Esophagus squamous epithelium (tissue), 5 donors: ENCODE measurements around the gene OR51A2. TPM values are rescaled to one million over a fixed set of nuclear protein-coding genes. Genes with fewer than 3 reads are reported as not detected.

Source experiments
- DNase-seq: peaks from one replicate; lab custom pipeline; 2025; lab: John Stamatoyannopoulos, UW
- H3K27ac ChIP-seq, 4 donors: fragments of 200-600 bp; sonication (generic); one replicate each; pipeline ENCODE4 v1.5.1; 2016 to 2019; ENCODE audit warnings: mild to moderate bottlenecking in 1 of 4
- H3K27me3 ChIP-seq, 4 donors: fragments of 200-600 bp; sonication (generic); 1 replicate in 3 of 4; 2 replicates in 1 of 4; pipeline versions ENCODE4 v1.5.1 to v1.6.0; 2017 to 2021; ENCODE audit warnings: antibody characterized with exemption in 1 of 4
- H3K36me3 ChIP-seq, 3 donors: fragments of 200-600 bp; sonication (generic); one replicate each; pipeline ENCODE4 v1.5.1; 2016 to 2019
- H3K4me1 ChIP-seq, 3 donors: fragments of 200-600 bp; sonication (generic); one replicate each; pipeline ENCODE4 v1.5.1; 2017 to 2019
- H3K4me3 ChIP-seq, 4 donors: fragments of 200-600 bp; sonication (generic); 1 replicate in 3 of 4; 2 replicates in 1 of 4; pipeline ENCODE4 v1.5.1; 2016 to 2019; ENCODE audit warnings: mild to moderate bottlenecking in 2 of 4, moderate library complexity in 1 of 4
- H3K9me3 ChIP-seq, 3 donors: fragments of 200-600 bp; sonication (generic); one replicate each; pipeline ENCODE4 v1.5.1; 2016 to 2019
- CTCF ChIP-seq, 6 experiments: fragments of 450-650 bp in 4 of 6; fragments of 200-600 bp in 2 of 6; sonication (generic) in 2 of 6; IDR thresholded peaks; one replicate each; pipeline ENCODE4 v1.5.1; 2016 to 2019; ENCODE audit warnings: antibody characterized with exemption in 6 of 6, mild to moderate bottlenecking in 4 of 6, moderate library complexity in 4 of 6
- POLR2A ChIP-seq, 4 donors: fragments of 450-650 bp; IDR thresholded peaks; one replicate each; pipeline ENCODE4 v1.6.1; 2017; ENCODE audit warnings: antibody characterized with exemption in 4 of 4, mild to moderate bottlenecking in 4 of 4, moderate library complexity in 3 of 4
- WGBS, 2 donors: methylation state at CpG; one replicate each; pipeline ENCODE4 v1.1.5; 2018; 5-methylcytosine and 5-hydroxymethylcytosine counted together
- intact Hi-C: fragments of 100-400 bp; cut with DNase I; formaldehyde crosslinking; loops from one replicate; pipeline ENCODE4 v1.15.0; 2022
- total RNA-seq, 4 donors: library from RNA; depleted of rRNA; stranded (reverse); fragments of >200 nt; gene quantifications; one replicate each; pipeline ENCODE4 v1.1.0, GENCODE V29; 2016
- donor health status: DM: yes; HTN: yes; CAD: no.

Gene OR51A2
- total RNA-seq, 4 donors from 2014 or later: not detected

GRCh38 chr11:4924239-4924638 lies 31.3 kb downstream of the OR51A2 start, which contains the start of gene OR51G1:
Gene OR51G1, minus strand, starts transcription at chr11:4924339. Its CDS starts 0 bp downstream, at chr11:4924339.
- no peaks in the 10 kb centered on the region for H3K4me1 ChIP-seq
- H3K27me3 ChIP-seq: no peaks in the 10 kb centered on the region
- H3K36me3 ChIP-seq: no peaks in the 10 kb centered on the region
- TF ChIP-seq POLR2A (IDR thresholded peaks at IDR 0.05): no peak
- no peak for TF ChIP-seq CTCF (IDR thresholded peaks at IDR 0.05)
- no peak within 1 kb of the TSS for H3K27ac ChIP-seq
- intact Hi-C loops: no loop called here
- no peak for DNase-seq
- no peaks in the 10 kb centered on the region for H3K9me3 ChIP-seq
- no peak within 1 kb of the TSS for H3K4me3 ChIP-seq
- 78 to 80% methylated on average over 1 of the region's 1 CpG for WGBS, 2 donors

- Histone ChIP-seq H3K4me1 (no peaks in the 10 kb centered on the region), H3K27me3 (no peaks in the 10 kb centered on the region), H3K36me3 (no peaks in the 10 kb centered on the region), H3K27ac (no peak overlapping the region), H3K9me3 (no peaks in the 10 kb centered on the region), H3K4me3 (no peak overlapping the region)
- intact Hi-C loops: no loop called here
- WGBS, 2 donors: 23 to 42% methylated on average over 1 of the region's 1 CpG
- no peak for DNase-seq
- TF ChIP-seq CTCF (IDR thresholded peaks at IDR 0.05): no peak
- no peak for TF ChIP-seq POLR2A (IDR thresholded peaks at IDR 0.05)
These were observed 33.2 kb downstream of the OR51A2 start for GRCh38 chr11:4922304-4922703.

GRCh38 chr11:4921796-4922195 lies 33.7 kb downstream of the OR51A2 start:
- TF ChIP-seq CTCF (IDR thresholded peaks at IDR 0.05) (no peak), POLR2A (IDR thresholded peaks at IDR 0.05) (no peak)
- DNase-seq: no peak
- no peaks in the 10 kb centered on the region for H3K4me1 ChIP-seq
- no peaks in the 10 kb centered on the region for H3K27me3 ChIP-seq
- H3K27ac ChIP-seq: no peak overlapping the region
- H3K9me3 ChIP-seq: no peaks in the 10 kb centered on the region
- WGBS, 2 donors: 31 to 62% methylated on average over 1 of the region's 1 CpG
- H3K36me3 ChIP-seq: no peaks in the 10 kb centered on the region
- no peak overlapping the region for H3K4me3 ChIP-seq
- intact Hi-C loops: no loop called here

GRCh38 chr11:4919250-4919649 lies 36.3 kb downstream of the OR51A2 start, which contains the start of gene OR51G2:
Gene OR51G2, minus strand, starts transcription at chr11:4919350. Its CDS starts 3,687 bp downstream, at chr11:4915663.
- H3K27me3 ChIP-seq: no peaks in the 10 kb centered on the region
- DNase-seq: no peak

GRCh38 chr11:4916581-4916980 lies 38.9 kb downstream of the OR51A2 start:
- TF ChIP-seq CTCF (IDR thresholded peaks at IDR 0.05) (no peak), POLR2A (IDR thresholded peaks at IDR 0.05) (no peak)
- Histone ChIP-seq H3K4me3 (no peak overlapping the region), H3K36me3 (no peaks in the 10 kb centered on the region), H3K27ac (no peak overlapping the region), H3K4me1 (no peaks in the 10 kb centered on the region), H3K9me3 (no peaks in the 10 kb centered on the region), H3K27me3 (no peaks in the 10 kb centered on the region)
- no peak for DNase-seq
- intact Hi-C loops: no loop called here

More at GRCh38 chr11:4919250-4919649, 36.3 kb downstream of the OR51A2 start, which contains the start of gene OR51G2:
- H3K9me3 ChIP-seq: no peaks in the 10 kb centered on the region
- no peaks in the 10 kb centered on the region for H3K36me3 ChIP-seq
- H3K4me1 ChIP-seq: no peaks in the 10 kb centered on the region
- intact Hi-C loops: no loop called here
- TF ChIP-seq CTCF (IDR thresholded peaks at IDR 0.05): no peak
- no peak for TF ChIP-seq POLR2A (IDR thresholded peaks at IDR 0.05)
- H3K4me3 ChIP-seq: no peak within 1 kb of the TSS
- WGBS, 2 donors: 31 to 71% methylated on average over 1 to 4 of the region's 4 CpGs
- no peak within 1 kb of the TSS for H3K27ac ChIP-seq

Other genes with a start within 250 kb of the OR51A2 start
- not detected for gene OR51F1, start 185.8 kb downstream of the OR51A2 start, total RNA-seq
- not detected for gene OR52R1, start 151.3 kb downstream of the OR51A2 start, total RNA-seq
- gene OR51F2, start 134.4 kb downstream of the OR51A2 start, total RNA-seq: not detected
- gene OR51S1, start 106.5 kb downstream of the OR51A2 start, total RNA-seq: not detected
- gene OR51T1, start 73.8 kb downstream of the OR51A2 start, total RNA-seq: not detected
- gene OR51A7, start 51.9 kb downstream of the OR51A2 start, total RNA-seq: not detected
- gene OR51G2, start 36.4 kb downstream of the OR51A2 start, total RNA-seq: not detected
- not detected for gene OR51G1, start 31.4 kb downstream of the OR51A2 start, total RNA-seq
- not detected for gene OR51A4, start 8.1 kb downstream of the OR51A2 start, total RNA-seq
- gene OR51L1, start 39.1 kb upstream of the OR51A2 start, total RNA-seq: not detected
- not detected for gene OR52J3, start 90.8 kb upstream of the OR51A2 start, total RNA-seq
- gene OR52E2, start 103.9 kb upstream of the OR51A2 start, total RNA-seq: not detected
- gene OR52E1, start 113.9 kb upstream of the OR51A2 start, total RNA-seq: not detected
- gene OR52A5, start 182.6 kb upstream of the OR51A2 start, total RNA-seq: not detected
- not detected for gene OR52A1, start 199.0 kb upstream of the OR51A2 start, total RNA-seq
- not detected for gene OR51V1, start 245.0 kb upstream of the OR51A2 start, total RNA-seq